ENCODE results near the gene MCU. TPM values are rescaled to one million over a fixed set of nuclear protein-coding genes. Genes with fewer than 3 reads are reported as not detected.
"Not testable (repeated sequence)": the region's sequence is repeated elsewhere in the genome, so short reads cannot be mapped to it uniquely, and the experiment has no call there.

The MCU gene
- total and polyA plus RNA-seq, 2 experiments from 2014 or later, result 14.9 to 22.8 TPM

- Histone ChIP-seq H3K27me3 (no peaks in the 10 kb centered on the region), H3K36me3 (no peaks in the 10 kb centered on the region), H3K4me3 (no peak within 1 kb of the TSS), H3K4me1 (ENCODE audit: low read depth) (peaks cover 10% of the 10 kb centered on the region), H3K9me3 (ENCODE audit: low read depth) (no peaks in the 10 kb centered on the region), H3K27ac (peak within 1 kb of the TSS; percentile 45)
- peak in 1 of 2 donors; percentile 52 for DNase-seq (ENCODE audit: low read depth in 1 of 2, low spot score in 1 of 2)
- no peak for TF ChIP-seq CTCF (IDR thresholded peaks at IDR 0.05; ENCODE audit: low read depth, low read length)
Observed at GRCh38 chr10:72893136-72893798, 201.3 kb downstream of the MCU start, which contains the start of gene OIT3. TSS of gene OIT3 (plus strand) at chr10:72893739. CDS start at chr10:72893799, 60 bp downstream.

- Histone ChIP-seq H3K4me3 (no peak overlapping the region), H3K9me3 (ENCODE audit: low read depth) (no peaks in the 10 kb centered on the region), H3K27me3 (no peaks in the 10 kb centered on the region), H3K27ac (no peak overlapping the region), H3K4me1 (ENCODE audit: low read depth) (peaks cover 10% of the 10 kb centered on the region), H3K36me3 (no peaks in the 10 kb centered on the region)
- TF ChIP-seq CTCF (IDR thresholded peaks at IDR 0.05; ENCODE audit: low read depth, low read length), result no peak
- no peak for DNase-seq (ENCODE audit: low read depth in 1 of 2, low spot score in 1 of 2)
Observed at GRCh38 chr10:72895236-72895850, 203.4 kb downstream of the MCU start.

- Histone ChIP-seq H3K4me1 (ENCODE audit: low read depth) (peaks cover under 1% of the 10 kb centered on the region), H3K27ac (no peak overlapping the region), H3K36me3 (no peaks in the 10 kb centered on the region), H3K9me3 (ENCODE audit: low read depth) (no peaks in the 10 kb centered on the region), H3K4me3 (no peak overlapping the region), H3K27me3 (no peaks in the 10 kb centered on the region)
- no peak for TF ChIP-seq CTCF (IDR thresholded peaks at IDR 0.05; ENCODE audit: low read depth, low read length)
- DNase-seq (ENCODE audit: low read depth in 1 of 2, low spot score in 1 of 2), result no peak
Observed at GRCh38 chr10:72898616-72899015, 206.7 kb downstream of the MCU start.

- H3K27me3 ChIP-seq, result no peaks in the 10 kb centered on the region
- H3K9me3 ChIP-seq (ENCODE audit: low read depth), result no peaks in the 10 kb centered on the region
- H3K36me3 ChIP-seq, result no peaks in the 10 kb centered on the region
- H3K4me1 ChIP-seq (ENCODE audit: low read depth), result no peaks in the 10 kb centered on the region
- no peak for DNase-seq (ENCODE audit: low read depth in 1 of 2, low spot score in 1 of 2)
- no peak for TF ChIP-seq CTCF (IDR thresholded peaks at IDR 0.05; ENCODE audit: low read depth, low read length)
- H3K4me3 ChIP-seq, result no peak overlapping the region
- no peak overlapping the region for H3K27ac ChIP-seq
Observed at GRCh38 chr10:72899545-72899944, 207.6 kb downstream of the MCU start.

GRCh38 chr10:72903941-72904446 lies 212.1 kb downstream of the MCU start:
- H3K9me3 ChIP-seq (ENCODE audit: low read depth); H3K27ac ChIP-seq: not testable (repeated sequence)

GRCh38 chr10:72904806-72905205 lies 212.9 kb downstream of the MCU start:
- no peaks in the 10 kb centered on the region for H3K27me3 ChIP-seq
- no peak for TF ChIP-seq CTCF (IDR thresholded peaks at IDR 0.05; ENCODE audit: low read depth, low read length)
- H3K27ac ChIP-seq, result no peak overlapping the region
- H3K4me1 ChIP-seq (ENCODE audit: low read depth), result peaks cover 8% of the 10 kb centered on the region
- DNase-seq (ENCODE audit: low read depth in 1 of 2, low spot score in 1 of 2), result no peak
- H3K36me3 ChIP-seq, result no peaks in the 10 kb centered on the region
- no peak overlapping the region for H3K4me3 ChIP-seq
- no peaks in the 10 kb centered on the region for H3K9me3 ChIP-seq (ENCODE audit: low read depth)

More at GRCh38 chr10:72903941-72904446, 212.1 kb downstream of the MCU start:
- not testable (repeated sequence) for H3K4me3 ChIP-seq; DNase-seq (ENCODE audit: low read depth in 1 of 2, low spot score in 1 of 2); H3K27me3 ChIP-seq; H3K36me3 ChIP-seq; H3K4me1 ChIP-seq (ENCODE audit: low read depth)
